Uterus (tissue), 4 donors: ENCODE data around the gene RRP8. TPM values are rescaled to one million over a fixed set of nuclear protein-coding genes. Genes with fewer than 3 reads are reported as not detected.
A peak's percentile ranks its signal among the peaks of the same experiment; 100 is the strongest.

ENCODE experiments used
- DNase-seq, 2 donors: peaks; one replicate each; pipeline ENCODE4 v3.0.0-alpha.2; 2019 to 2020
- H3K27ac ChIP-seq, 2 donors: fragments of 200-600 bp; sonication (generic); 1 replicate in 1 of 2; 2 replicates in 1 of 2; pipeline ENCODE4 v1.5.1; 2016 to 2018
- H3K27me3 ChIP-seq, 2 donors: fragments of 200-600 bp; sonication (generic); one replicate each; pipeline ENCODE4 v1.5.1; 2018 to 2019; ENCODE audit warnings: control low read depth in 1 of 2
- H3K36me3 ChIP-seq, 2 donors: fragments of 200-600 bp; sonication (generic); one replicate each; pipeline ENCODE4 v1.5.1; 2019; ENCODE audit warnings: control low read depth in 1 of 2
- H3K4me1 ChIP-seq, 2 donors: fragments of 200-600 bp; sonication (generic); one replicate each; pipeline ENCODE4 v1.5.1; 2018 to 2019; ENCODE audit warnings: control low read depth in 1 of 2
- H3K4me3 ChIP-seq, 2 donors: fragments of 200-600 bp; sonication (generic); 1 replicate in 1 of 2; 2 replicates in 1 of 2; pipeline ENCODE4 v1.5.1; 2018 to 2019; ENCODE audit warnings: mild to moderate bottlenecking in 1 of 2
- H3K9me3 ChIP-seq, 2 donors: fragments of 200-600 bp; sonication (generic); one replicate each; pipeline ENCODE4 v1.5.1; 2019; ENCODE audit warnings: control low read depth in 1 of 2
- CTCF ChIP-seq, 4 experiments: fragments of 200-600 bp in 2 of 4; fragments of 450-650 bp in 2 of 4; sonication (generic) in 2 of 4; IDR thresholded peaks; one replicate each; pipeline ENCODE4 v1.5.1; 2016 to 2019; ENCODE audit warnings: antibody characterized with exemption in 4 of 4, mild to moderate bottlenecking in 2 of 4, moderate library complexity in 1 of 4
- POLR2A ChIP-seq, 2 donors: fragments of 450-650 bp; IDR thresholded peaks; one replicate each; pipeline ENCODE4 v1.6.1; 2016; ENCODE audit warnings: antibody characterized with exemption in 2 of 2, mild to moderate bottlenecking in 1 of 2, moderate library complexity in 1 of 2
- intact Hi-C: fragments of 100-400 bp; cut with DNase I; formaldehyde crosslinking; loops from one replicate; pipeline ENCODE4 v1.15.1; 2023; ENCODE audit warnings: low total_unique reads
- total RNA-seq, 4 donors: library from RNA; depleted of rRNA in 3 of 4; stranded (reverse); fragments of >200 nt in 3 of 4; gene quantifications; one replicate each; pipeline versions ENCODE4 v1.1.0 to v1.2.4, GENCODE V29; 2014 to 2023
- donor health status: DM: yes; HTN: yes; CAD: no.

RRP8 gene
- total RNA-seq, 4 donors from 2014 or later = 12.6 to 41.2 (median 26.9) TPM

- TF ChIP-seq POLR2A (IDR thresholded peaks at IDR 0.05) (no peak), CTCF (IDR thresholded peaks at IDR 0.05) (no peak)
- H3K36me3 ChIP-seq = no peaks in the 10 kb centered on the region
- H3K27ac ChIP-seq = no peak overlapping the region
- no peaks in the 10 kb centered on the region for H3K27me3 ChIP-seq
- peaks cover 25% of the 10 kb centered on the region in 2 donors for H3K4me1 ChIP-seq
- no peak for DNase-seq
- intact Hi-C loops = no loop called here
- H3K4me3 ChIP-seq = no peak overlapping the region
- no peaks in the 10 kb centered on the region for H3K9me3 ChIP-seq
Measured at GRCh38 chr11:6642957-6643356, 39.5 kb upstream of the RRP8 start.

GRCh38 chr11:6640985-6641701, 37.7 kb upstream of the RRP8 start:
- peak in 1 of 2 donors; percentile 16 for DNase-seq
- no peaks in the 10 kb centered on the region for H3K36me3 ChIP-seq
- no peaks in the 10 kb centered on the region for H3K27me3 ChIP-seq
- no peak for TF ChIP-seq CTCF (IDR thresholded peaks at IDR 0.05)
- intact Hi-C loops = no loop called here
- H3K9me3 ChIP-seq = no peaks in the 10 kb centered on the region
- H3K27ac ChIP-seq = no peak overlapping the region
- H3K4me3 ChIP-seq = no peak overlapping the region
- H3K4me1 ChIP-seq = peaks cover 21 to 22% of the 10 kb centered on the region in 2 donors

- Histone ChIP-seq H3K9me3 (no peaks in the 10 kb centered on the region), H3K4me1 (peaks cover 18% of the 10 kb centered on the region in 2 donors), H3K36me3 (no peaks in the 10 kb centered on the region), H3K4me3 (no peak overlapping the region), H3K27ac (peak overlapping the region in 1 of 2 donors; percentile 55), H3K27me3 (no peaks in the 10 kb centered on the region)
- DNase-seq = no peak
- intact Hi-C loops = no loop called here
- TF ChIP-seq POLR2A (IDR thresholded peaks at IDR 0.05) (no peak), CTCF (IDR thresholded peaks at IDR 0.05) (no peak)
Measured at GRCh38 chr11:6640036-6640984, 36.9 kb upstream of the RRP8 start.

- Histone ChIP-seq H3K4me3 (no peak overlapping the region), H3K4me1 (peaks cover 18% of the 10 kb centered on the region in 2 donors), H3K27me3 (no peaks in the 10 kb centered on the region), H3K36me3 (no peaks in the 10 kb centered on the region), H3K9me3 (no peaks in the 10 kb centered on the region), H3K27ac (peak overlapping the region; percentile 55 to 73)
- DNase-seq = no peak
- no peak for TF ChIP-seq POLR2A (IDR thresholded peaks at IDR 0.05)
- TF ChIP-seq CTCF (IDR thresholded peaks at IDR 0.05) = no peak
- intact Hi-C loops = no loop called here
Measured at GRCh38 chr11:6638429-6638828, 35.0 kb upstream of the RRP8 start.

GRCh38 chr11:6637871-6638270, 34.5 kb upstream of the RRP8 start:
- Histone ChIP-seq H3K9me3 (no peaks in the 10 kb centered on the region), H3K27ac (peak overlapping the region; percentile 55 to 73), H3K4me1 (peaks cover 18% of the 10 kb centered on the region in 2 donors), H3K27me3 (no peaks in the 10 kb centered on the region), H3K4me3 (no peak overlapping the region), H3K36me3 (no peaks in the 10 kb centered on the region)
- intact Hi-C loops = no loop called here
- DNase-seq = peak; percentile 66 to 67
- TF ChIP-seq CTCF (IDR thresholded peaks at IDR 0.05) (no peak), POLR2A (IDR thresholded peaks at IDR 0.05) (no peak)
